ENCODE results near the gene TRIM41.
A peak's percentile ranks its signal among the peaks of the same experiment; 100 is the strongest.
"Not testable (repeated sequence)": the region's sequence is repeated elsewhere in the genome, so short reads cannot be mapped to it uniquely, and the experiment has no call there.

The TRIM41 gene

DNA sequence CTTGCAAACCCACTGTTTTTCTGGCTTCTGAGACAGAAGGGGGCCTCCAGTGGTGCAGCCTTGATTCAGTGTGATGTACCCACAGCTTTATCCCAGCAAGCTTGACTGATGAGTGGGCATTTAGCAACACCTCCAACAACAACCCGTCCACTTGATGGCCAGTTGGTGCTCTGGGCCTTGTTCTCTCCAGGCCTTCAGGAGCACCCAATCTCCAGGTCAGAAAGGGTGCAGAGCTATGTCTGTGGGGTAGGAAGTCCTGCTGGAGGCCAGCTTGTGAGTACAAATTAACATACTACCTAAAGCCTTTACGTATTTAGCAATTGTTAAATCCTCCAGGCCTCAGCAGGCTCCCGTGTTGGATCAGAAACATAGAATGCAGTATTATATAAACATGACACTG is 48.0 kb downstream of the TRIM41 start:
- Histone ChIP-seq H3K4me1 (ENCODE audit: control insufficient read depth, low read depth, low read length) (no peaks in the 10 kb centered on the region), H3K4me3 (ENCODE audit: low read length) (no peak overlapping the region), H3K27me3 (ENCODE audit: control insufficient read depth, insufficient read depth, low read length) (no peaks in the 10 kb centered on the region), H3K27ac (ENCODE audit: low read length) (no peak overlapping the region), H3K36me3 (ENCODE audit: control insufficient read depth, low read depth, low read length) (no peaks in the 10 kb centered on the region), H3K9me3 (ENCODE audit: control insufficient read depth, low read depth, low read length) (no peaks in the 10 kb centered on the region), H3K9ac (ENCODE audit: low read length) (no peak overlapping the region)

DNA sequence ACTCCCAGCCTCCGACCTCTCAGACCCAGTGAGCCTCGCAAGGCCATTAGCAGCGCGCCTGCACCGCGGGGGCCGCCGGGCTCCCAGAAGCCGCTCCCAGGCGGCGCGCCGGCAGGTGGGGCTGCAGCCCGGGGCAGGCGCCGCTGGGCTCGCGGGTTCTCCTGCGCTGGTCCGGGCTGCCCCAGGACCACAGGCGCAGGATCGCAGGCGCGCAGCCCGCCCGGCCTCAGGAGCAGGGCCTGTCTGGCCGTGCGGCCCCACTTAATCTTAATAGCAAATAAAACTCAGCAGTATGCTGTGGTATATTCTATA is 50.3 kb downstream of the TRIM41 start:
- not testable (repeated sequence) for H3K9me3 ChIP-seq (ENCODE audit: control insufficient read depth, low read depth, low read length); H3K27ac ChIP-seq (ENCODE audit: low read length); H3K9ac ChIP-seq (ENCODE audit: low read length); H3K4me1 ChIP-seq (ENCODE audit: control insufficient read depth, low read depth, low read length); H3K36me3 ChIP-seq (ENCODE audit: control insufficient read depth, low read depth, low read length); H3K27me3 ChIP-seq (ENCODE audit: control insufficient read depth, insufficient read depth, low read length)
- peak overlapping the region; percentile 30 for H3K4me3 ChIP-seq (ENCODE audit: low read length)

DNA sequence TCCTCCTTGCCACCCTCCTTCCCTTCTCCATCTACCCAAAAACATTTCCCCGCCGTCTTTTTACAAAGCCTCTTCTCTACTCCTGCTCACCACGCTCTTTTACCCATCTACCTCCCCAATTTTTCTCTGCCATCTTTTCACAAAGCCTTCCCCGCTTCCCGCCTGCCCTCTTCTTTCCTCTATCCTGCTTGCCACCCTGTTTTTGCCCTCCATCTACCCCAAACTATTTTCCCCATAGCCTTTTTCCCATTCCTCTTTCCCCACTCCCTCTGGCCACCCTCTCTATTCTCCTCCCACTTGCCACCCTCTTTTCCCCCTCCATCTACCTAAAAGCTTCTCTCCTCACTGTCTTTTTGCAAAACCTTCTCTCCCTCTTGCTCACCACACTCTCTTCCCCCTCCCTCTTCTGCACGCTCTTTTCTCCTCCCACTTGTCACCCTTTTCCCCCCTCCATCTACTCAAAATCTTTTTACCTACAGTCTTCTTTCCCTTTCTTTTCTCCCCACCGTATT is 57.2 kb downstream of the TRIM41 start:
- Histone ChIP-seq H3K9ac (ENCODE audit: low read length) (peak overlapping the region; percentile 92), H3K4me1 (ENCODE audit: control insufficient read depth, low read depth, low read length) (no peaks in the 10 kb centered on the region), H3K9me3 (ENCODE audit: control insufficient read depth, low read depth, low read length) (no peaks in the 10 kb centered on the region), H3K4me3 (ENCODE audit: low read length) (peak overlapping the region; percentile 94), H3K27me3 (ENCODE audit: control insufficient read depth, insufficient read depth, low read length) (no peaks in the 10 kb centered on the region), H3K36me3 (ENCODE audit: control insufficient read depth, low read depth, low read length) (peaks cover under 1% of the 10 kb centered on the region), H3K27ac (ENCODE audit: low read length) (no peak overlapping the region)

- Histone ChIP-seq H3K27ac (ENCODE audit: low read length) (peak overlapping the region; percentile 94), H3K4me1 (ENCODE audit: control insufficient read depth, low read depth, low read length) (no peaks in the 10 kb centered on the region), H3K9me3 (ENCODE audit: control insufficient read depth, low read depth, low read length) (no peaks in the 10 kb centered on the region), H3K27me3 (ENCODE audit: control insufficient read depth, insufficient read depth, low read length) (no peaks in the 10 kb centered on the region), H3K4me3 (ENCODE audit: low read length) (peak overlapping the region; percentile 94), H3K36me3 (ENCODE audit: control insufficient read depth, low read depth, low read length) (peaks cover 8% of the 10 kb centered on the region), H3K9ac (ENCODE audit: low read length) (peak overlapping the region; percentile 92)
These were observed 58.2 kb downstream of the TRIM41 start for GRCh38 chr5:181281077-181281983.

DNA sequence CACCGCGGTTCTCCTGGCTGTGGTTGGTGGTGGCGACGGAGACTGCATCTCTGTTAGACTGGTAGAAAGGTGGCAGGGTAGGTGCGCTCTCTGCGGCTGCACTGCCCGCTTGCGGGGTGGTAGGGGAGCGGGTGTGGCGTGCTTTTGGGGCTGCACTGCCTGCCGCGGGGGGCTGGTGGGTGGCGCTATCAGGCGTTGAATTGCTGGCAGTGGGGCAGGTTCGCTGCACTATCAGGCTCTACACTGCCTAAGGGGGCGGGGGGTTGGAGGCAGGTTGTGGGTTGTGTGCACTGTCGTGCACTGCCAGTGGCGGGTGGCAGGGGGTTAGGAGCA is 58.9 kb downstream of the TRIM41 start:
- Histone ChIP-seq H3K27me3 (ENCODE audit: control insufficient read depth, insufficient read depth, low read length) (no peaks in the 10 kb centered on the region), H3K9ac (ENCODE audit: low read length) (peak overlapping the region; percentile 92), H3K4me3 (ENCODE audit: low read length) (peak overlapping the region; percentile 94)

GRCh38 chr5:181282415-181282814 is 59.3 kb downstream of the TRIM41 start:
- not testable (repeated sequence) for H3K9me3 ChIP-seq (ENCODE audit: control insufficient read depth, low read depth, low read length); H3K9ac ChIP-seq (ENCODE audit: low read length); H3K4me1 ChIP-seq (ENCODE audit: control insufficient read depth, low read depth, low read length); H3K27ac ChIP-seq (ENCODE audit: low read length); H3K27me3 ChIP-seq (ENCODE audit: control insufficient read depth, insufficient read depth, low read length)
- peak overlapping the region; percentile 94 for H3K4me3 ChIP-seq (ENCODE audit: low read length)
- H3K36me3 ChIP-seq (ENCODE audit: control insufficient read depth, low read depth, low read length): peaks cover 12% of the 10 kb centered on the region

More for the DNA sequence above, 58.9 kb downstream of the TRIM41 start:
- H3K27ac ChIP-seq (ENCODE audit: low read length): no peak overlapping the region
- peaks cover 8% of the 10 kb centered on the region for H3K36me3 ChIP-seq (ENCODE audit: control insufficient read depth, low read depth, low read length)
- no peaks in the 10 kb centered on the region for H3K4me1 ChIP-seq (ENCODE audit: control insufficient read depth, low read depth, low read length)
- H3K9me3 ChIP-seq (ENCODE audit: control insufficient read depth, low read depth, low read length): no peaks in the 10 kb centered on the region

- H3K36me3 ChIP-seq (ENCODE audit: control insufficient read depth, low read depth, low read length): peaks cover 16% of the 10 kb centered on the region
- H3K4me1 ChIP-seq (ENCODE audit: control insufficient read depth, low read depth, low read length): no peaks in the 10 kb centered on the region
- no peak overlapping the region for H3K27ac ChIP-seq (ENCODE audit: low read length)
- no peaks in the 10 kb centered on the region for H3K9me3 ChIP-seq (ENCODE audit: control insufficient read depth, low read depth, low read length)
- H3K27me3 ChIP-seq (ENCODE audit: control insufficient read depth, insufficient read depth, low read length): no peaks in the 10 kb centered on the region
- H3K4me3 ChIP-seq (ENCODE audit: low read length): no peak overlapping the region
- no peak overlapping the region for H3K9ac ChIP-seq (ENCODE audit: low read length)
These were observed 59.8 kb downstream of the TRIM41 start for GRCh38 chr5:181282874-181283273.

- no peak overlapping the region for H3K9ac ChIP-seq (ENCODE audit: low read length)
- peaks cover 20% of the 10 kb centered on the region for H3K36me3 ChIP-seq (ENCODE audit: control insufficient read depth, low read depth, low read length)
- no peaks in the 10 kb centered on the region for H3K9me3 ChIP-seq (ENCODE audit: control insufficient read depth, low read depth, low read length)
- H3K27me3 ChIP-seq (ENCODE audit: control insufficient read depth, insufficient read depth, low read length): no peaks in the 10 kb centered on the region
- no peak overlapping the region for H3K4me3 ChIP-seq (ENCODE audit: low read length)
- H3K27ac ChIP-seq (ENCODE audit: low read length): no peak overlapping the region
- no peaks in the 10 kb centered on the region for H3K4me1 ChIP-seq (ENCODE audit: control insufficient read depth, low read depth, low read length)
These were observed 60.3 kb downstream of the TRIM41 start for GRCh38 chr5:181283347-181283746.

- H3K4me3 ChIP-seq (ENCODE audit: low read length); H3K27me3 ChIP-seq (ENCODE audit: control insufficient read depth, insufficient read depth, low read length); H3K9ac ChIP-seq (ENCODE audit: low read length); H3K9me3 ChIP-seq (ENCODE audit: control insufficient read depth, low read depth, low read length); H3K27ac ChIP-seq (ENCODE audit: low read length); H3K4me1 ChIP-seq (ENCODE audit: control insufficient read depth, low read depth, low read length): not testable (repeated sequence)
- H3K36me3 ChIP-seq (ENCODE audit: control insufficient read depth, low read depth, low read length): peaks cover 20% of the 10 kb centered on the region
These were observed 61.0 kb downstream of the TRIM41 start for GRCh38 chr5:181283841-181284755.
